Progenitor cell of endocrine pancreas (in vitro differentiated cells): ENCODE data around the gene DIPK1A. TPM values are rescaled to one million over a fixed set of nuclear protein-coding genes. Genes with fewer than 3 reads are reported as not detected.

Experiments used
- DNase-seq: peaks from one replicate; pipeline ENCODE4 v3.0.0; 2021; ENCODE audit warnings: low spot score; ENCODE audit not compliant: unreplicated experiment
- H3K27ac Mint-ChIP-seq: 2 replicates; pipeline ENCODE4 v1.8.0; 2021; ENCODE audit warnings: mild to moderate bottlenecking, moderate library complexity, mixed read lengths
- H3K27me3 Mint-ChIP-seq: 2 replicates; pipeline ENCODE4 v1.8.0; 2021; ENCODE audit warnings: mixed read lengths
- H3K36me3 Mint-ChIP-seq: 2 replicates; pipeline ENCODE4 v1.8.0; 2022; ENCODE audit warnings: mixed read lengths; ENCODE audit not compliant: insufficient read depth
- H3K4me1 Mint-ChIP-seq: 2 replicates; pipeline ENCODE4 v1.8.0; 2021; ENCODE audit warnings: low read depth, mixed read lengths
- H3K4me3 Mint-ChIP-seq: 2 replicates; pipeline ENCODE4 v1.8.0; 2021; ENCODE audit warnings: low read depth, mild to moderate bottlenecking, moderate library complexity, mixed read lengths
- H3K9me3 Mint-ChIP-seq: 2 replicates; pipeline ENCODE4 v1.8.0; 2021; ENCODE audit warnings: low read depth, mixed read lengths
- total RNA-seq: library from RNA; stranded (reverse); gene quantifications from 2 replicates; pipeline ENCODE4 v1.2.1, GENCODE V29; 2021
- TF ChIP-seq, protein P1 (sequence below): fragments of 200-600 bp; sonication (generic); IDR thresholded peaks from one replicate; pipeline ENCODE4 v1.5.0; 2021; ENCODE audit warnings: antibody characterized with exemption, mild to moderate bottlenecking; ENCODE audit not compliant: unreplicated experiment

The DIPK1A gene
- total RNA-seq, 1 donor from 2014 or later, result 6.9 TPM

DNA sequence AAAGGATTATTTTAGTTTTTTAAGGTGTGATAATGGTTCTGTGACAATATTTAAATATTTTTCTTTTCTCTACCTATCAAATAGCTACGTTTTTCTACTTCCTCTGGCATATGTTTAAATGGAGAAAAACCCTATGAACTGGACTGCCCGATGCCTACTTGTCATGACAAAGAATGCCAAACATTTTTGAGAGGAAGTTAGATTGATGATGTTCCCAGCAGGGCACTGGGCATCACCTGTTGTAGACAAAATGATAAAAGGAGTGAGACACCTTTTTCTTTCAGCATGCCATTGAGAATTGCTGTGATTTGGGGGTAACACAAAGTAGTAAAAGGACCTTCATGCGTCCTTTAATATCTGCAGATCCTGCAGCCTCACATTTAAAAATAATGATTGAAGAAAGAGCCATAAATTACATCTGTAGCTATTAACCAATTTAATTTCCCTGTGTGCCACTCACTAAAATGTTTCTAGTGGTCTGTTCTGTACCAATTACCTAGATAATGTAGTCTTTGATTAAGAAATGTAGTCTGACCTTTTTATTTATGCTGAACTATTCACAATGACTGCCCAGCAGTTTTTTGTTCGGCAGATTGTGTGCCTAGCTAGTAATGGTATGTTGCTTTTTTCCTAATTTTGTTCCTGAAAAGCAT is 81.8 kb downstream of the DIPK1A start:
- Mint-ChIP-seq H3K36me3 (no peaks in the 10 kb centered on the region), H3K27ac (no peak overlapping the region), H3K4me1 (peaks cover 6% of the 10 kb centered on the region), H3K27me3 (no peaks in the 10 kb centered on the region), H3K9me3 (no peaks in the 10 kb centered on the region), H3K4me3 (no peak overlapping the region)
- DNase-seq, result no peak
- TF ChIP-seq, protein P1, sequence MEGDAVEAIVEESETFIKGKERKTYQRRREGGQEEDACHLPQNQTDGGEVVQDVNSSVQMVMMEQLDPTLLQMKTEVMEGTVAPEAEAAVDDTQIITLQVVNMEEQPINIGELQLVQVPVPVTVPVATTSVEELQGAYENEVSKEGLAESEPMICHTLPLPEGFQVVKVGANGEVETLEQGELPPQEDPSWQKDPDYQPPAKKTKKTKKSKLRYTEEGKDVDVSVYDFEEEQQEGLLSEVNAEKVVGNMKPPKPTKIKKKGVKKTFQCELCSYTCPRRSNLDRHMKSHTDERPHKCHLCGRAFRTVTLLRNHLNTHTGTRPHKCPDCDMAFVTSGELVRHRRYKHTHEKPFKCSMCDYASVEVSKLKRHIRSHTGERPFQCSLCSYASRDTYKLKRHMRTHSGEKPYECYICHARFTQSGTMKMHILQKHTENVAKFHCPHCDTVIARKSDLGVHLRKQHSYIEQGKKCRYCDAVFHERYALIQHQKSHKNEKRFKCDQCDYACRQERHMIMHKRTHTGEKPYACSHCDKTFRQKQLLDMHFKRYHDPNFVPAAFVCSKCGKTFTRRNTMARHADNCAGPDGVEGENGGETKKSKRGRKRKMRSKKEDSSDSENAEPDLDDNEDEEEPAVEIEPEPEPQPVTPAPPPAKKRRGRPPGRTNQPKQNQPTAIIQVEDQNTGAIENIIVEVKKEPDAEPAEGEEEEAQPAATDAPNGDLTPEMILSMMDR, result no peak

DNA sequence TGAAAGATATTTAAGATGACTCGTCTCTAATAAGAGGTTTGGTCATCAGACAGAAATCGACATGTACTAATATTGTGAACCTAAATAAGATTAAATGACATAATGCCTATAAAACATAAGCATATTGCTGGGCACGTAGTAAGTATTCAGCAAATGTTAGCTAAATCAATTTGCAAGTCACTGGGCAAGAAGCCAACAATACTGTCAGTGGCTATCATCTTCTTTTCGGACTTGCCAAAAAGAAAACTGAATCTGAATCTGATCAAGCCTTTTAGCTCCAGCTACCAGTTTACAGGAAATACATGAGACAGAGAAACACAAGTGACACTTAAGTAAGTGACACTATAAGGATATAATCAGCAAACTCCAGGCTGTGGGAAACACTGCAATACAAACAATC is 83.5 kb downstream of the DIPK1A start:
- Mint-ChIP-seq H3K36me3 (peaks cover 3% of the 10 kb centered on the region), H3K27me3 (no peaks in the 10 kb centered on the region), H3K9me3 (no peaks in the 10 kb centered on the region), H3K4me3 (no peak overlapping the region), H3K4me1 (peaks cover 6% of the 10 kb centered on the region), H3K27ac (no peak overlapping the region)
- TF ChIP-seq, protein P1, result no peak
- no peak for DNase-seq

DNA sequence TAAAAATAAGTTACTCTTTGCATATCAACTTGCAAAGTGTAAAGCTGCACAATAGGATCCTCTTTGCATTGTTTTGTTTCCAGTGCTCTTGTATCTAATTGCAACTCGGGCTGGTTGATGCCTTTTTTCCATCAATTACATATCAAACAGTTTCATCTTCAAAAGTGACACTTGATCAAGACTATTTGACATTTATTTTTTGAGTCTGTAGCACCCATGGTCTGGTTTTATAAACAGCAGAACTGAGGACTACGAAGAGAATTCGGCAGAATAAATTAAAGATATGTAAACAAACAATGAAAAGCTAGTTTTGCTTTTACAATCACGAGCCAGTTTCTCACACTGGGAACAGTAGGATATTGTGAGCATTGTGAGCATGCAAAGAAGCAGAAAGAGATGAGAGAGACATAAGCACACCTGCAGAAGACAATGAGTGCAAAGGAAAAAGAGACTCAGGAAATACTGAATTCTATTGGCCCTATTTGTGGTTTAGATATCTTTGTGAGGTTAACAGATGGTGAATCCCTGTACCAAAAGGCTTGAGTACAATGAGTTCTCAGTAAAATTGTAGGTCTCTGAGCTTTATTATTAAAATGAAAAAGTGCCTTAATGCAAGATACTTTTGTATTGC is 84.1 kb downstream of the DIPK1A start:
- Mint-ChIP-seq H3K27ac (no peak overlapping the region), H3K36me3 (peaks cover 6% of the 10 kb centered on the region), H3K4me3 (no peak overlapping the region), H3K4me1 (peaks cover 6% of the 10 kb centered on the region), H3K27me3 (no peaks in the 10 kb centered on the region), H3K9me3 (peaks cover 4% of the 10 kb centered on the region)
- DNase-seq, result no peak
- TF ChIP-seq, protein P1, result no peak

DNA sequence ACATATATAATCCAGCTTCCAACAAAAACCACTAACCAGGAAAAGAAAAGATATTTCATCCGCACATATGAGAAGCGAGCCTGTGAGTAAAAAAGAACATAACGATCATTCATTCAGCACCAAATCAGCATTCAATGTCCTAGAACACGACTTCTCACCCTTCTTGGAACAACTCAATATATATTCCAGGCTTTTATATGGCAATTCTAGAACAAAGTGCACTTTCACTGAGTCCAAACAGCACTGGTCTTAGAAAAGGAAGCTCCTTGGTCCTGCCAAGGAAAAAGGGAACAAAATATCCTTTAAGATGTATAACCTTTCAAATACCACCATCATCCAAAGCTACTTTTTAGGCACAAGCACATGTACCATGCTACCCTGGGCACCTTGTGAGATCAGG is 84.9 kb downstream of the DIPK1A start:
- H3K36me3 Mint-ChIP-seq, result peaks cover 6% of the 10 kb centered on the region
- peaks cover 6% of the 10 kb centered on the region for H3K4me1 Mint-ChIP-seq
- peaks cover 4% of the 10 kb centered on the region for H3K9me3 Mint-ChIP-seq
- H3K4me3 Mint-ChIP-seq, result no peak overlapping the region
- no peak for DNase-seq
- H3K27ac Mint-ChIP-seq, result no peak overlapping the region
- no peaks in the 10 kb centered on the region for H3K27me3 Mint-ChIP-seq
- TF ChIP-seq, protein P1, result no peak

DNA sequence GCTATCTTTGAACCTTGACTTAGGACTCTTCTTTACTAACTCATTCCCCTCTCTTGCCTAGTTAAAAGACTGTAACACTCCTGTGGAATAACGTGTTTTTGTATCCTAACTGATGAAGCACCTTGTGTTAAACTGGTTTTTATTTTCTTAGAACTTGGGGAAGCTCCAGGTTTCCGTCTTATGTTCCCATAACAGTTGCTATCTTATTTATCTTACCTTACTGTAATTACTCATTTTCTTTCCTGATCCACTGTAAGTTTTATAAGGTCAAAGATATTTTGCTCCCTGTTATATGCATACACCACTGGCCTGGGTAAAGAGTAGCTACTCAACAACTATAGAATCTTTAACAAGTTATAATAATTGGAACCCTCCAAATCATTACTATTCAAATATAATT is 86.3 kb downstream of the DIPK1A start:
- H3K9me3 Mint-ChIP-seq, result peaks cover 4% of the 10 kb centered on the region
- H3K4me3 Mint-ChIP-seq, result no peak overlapping the region
- peaks cover 6% of the 10 kb centered on the region for H3K4me1 Mint-ChIP-seq
- TF ChIP-seq, protein P1, result no peak
- no peak overlapping the region for H3K27ac Mint-ChIP-seq
- DNase-seq, result no peak
- peaks cover 6% of the 10 kb centered on the region for H3K36me3 Mint-ChIP-seq
- H3K27me3 Mint-ChIP-seq, result no peaks in the 10 kb centered on the region
